GM21526 (cell line): ENCODE data around the gene ST7.

Source experiments
- ATAC-seq: cut with Tn5 transposase; IDR thresholded peaks from one replicate; pipeline ENCODE4 v1.9.1; 2021; ENCODE audit warnings: moderate library complexity; ENCODE audit not compliant: unreplicated experiment, low FRiP score

ST7 gene

DNA sequence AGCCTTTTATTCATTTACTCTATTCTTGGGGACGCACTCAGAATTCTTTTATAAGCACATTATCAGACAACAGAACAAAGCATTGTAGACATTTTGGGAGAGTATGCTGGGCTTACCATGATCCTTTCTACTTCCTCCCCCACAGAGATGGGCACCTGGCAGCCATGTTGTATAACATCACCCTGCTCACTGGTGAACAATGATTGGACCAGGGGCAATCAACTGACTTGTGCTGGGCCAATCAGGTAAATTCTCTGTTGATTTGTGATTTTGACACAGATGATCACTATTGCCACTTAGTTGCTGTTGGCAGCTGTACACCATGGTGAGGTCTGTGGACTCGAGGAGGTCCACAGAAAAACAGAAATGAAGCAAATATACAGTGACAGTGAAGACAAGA lies 325.9 kb downstream of the ST7 start:
- no peak for ATAC-seq
